Epithelial cell of proximal tubule (primary cell): Measurements from ENCODE around the gene ITGA6. TPM values are rescaled to one million over a fixed set of nuclear protein-coding genes. Genes with fewer than 3 reads are reported as not detected.
A peak's percentile ranks its signal among the peaks of the same experiment; 100 is the strongest.

Experiments used
- DNase-seq: peaks from one replicate; pipeline ENCODE4 v3.0.0-alpha.2; 2011; ENCODE audit warnings: low read depth
- H3K4me3 ChIP-seq: 2 replicates; pipeline ENCODE4 v1.5.1; 2011; ENCODE audit warnings: low read depth, mild to moderate bottlenecking, low read length
- CTCF ChIP-seq: conservative IDR thresholded peaks from 2 replicates; pipeline ENCODE4 v1.5.1; 2012; ENCODE audit warnings: low read depth, mild to moderate bottlenecking, low read length
- total RNA-seq: library from RNA; depleted of rRNA; stranded (reverse); fragments of >200 nt; gene quantifications from 2 replicates; pipeline ENCODE4 v1.2.3, GENCODE V29; 2015

Gene ITGA6
- total RNA-seq, 1 donor from 2014 or later, result 100 TPM

GRCh38 chr2:172428832-172429210, 1.4 kb downstream of the ITGA6 start:
- H3K4me3 ChIP-seq, result peak overlapping the region; percentile 83
- no peak for DNase-seq
- TF ChIP-seq CTCF, result no peak

- peak overlapping the region; percentile 83 for H3K4me3 ChIP-seq
- DNase-seq, result no peak
- peak; percentile 51 for TF ChIP-seq CTCF
Observed at GRCh38 chr2:172429301-172429968, 2.0 kb downstream of the ITGA6 start.

- peak overlapping the region; percentile 83 for H3K4me3 ChIP-seq
- TF ChIP-seq CTCF, result no peak
- no peak for DNase-seq
Observed at GRCh38 chr2:172430027-172430426, 2.6 kb downstream of the ITGA6 start.

- TF ChIP-seq CTCF, result no peak
- no peak overlapping the region for H3K4me3 ChIP-seq
- no peak for DNase-seq
Observed at GRCh38 chr2:172430678-172431077, 3.3 kb downstream of the ITGA6 start.

GRCh38 chr2:172431463-172431862, 4.1 kb downstream of the ITGA6 start:
- H3K4me3 ChIP-seq, result no peak overlapping the region
- no peak for DNase-seq
- no peak for TF ChIP-seq CTCF

- TF ChIP-seq CTCF, result no peak
- no peak overlapping the region for H3K4me3 ChIP-seq
- DNase-seq, result no peak
Observed at GRCh38 chr2:172431993-172432392, 4.6 kb downstream of the ITGA6 start.

- no peak overlapping the region for H3K4me3 ChIP-seq
- no peak for TF ChIP-seq CTCF
- DNase-seq, result no peak
Observed at GRCh38 chr2:172433144-172433543, 5.8 kb downstream of the ITGA6 start.
